ENCODE measurements around the gene SLC35A4. TPM values are rescaled to one million over a fixed set of nuclear protein-coding genes. Genes with fewer than 3 reads are reported as not detected.
"Not testable (repeated sequence)": the region's sequence is repeated elsewhere in the genome, so short reads cannot be mapped to it uniquely, and the experiment has no call there.

The SLC35A4 gene
- total and polyA plus RNA-seq, 2 donors: 17.0 to 69.7 TPM

DNA sequence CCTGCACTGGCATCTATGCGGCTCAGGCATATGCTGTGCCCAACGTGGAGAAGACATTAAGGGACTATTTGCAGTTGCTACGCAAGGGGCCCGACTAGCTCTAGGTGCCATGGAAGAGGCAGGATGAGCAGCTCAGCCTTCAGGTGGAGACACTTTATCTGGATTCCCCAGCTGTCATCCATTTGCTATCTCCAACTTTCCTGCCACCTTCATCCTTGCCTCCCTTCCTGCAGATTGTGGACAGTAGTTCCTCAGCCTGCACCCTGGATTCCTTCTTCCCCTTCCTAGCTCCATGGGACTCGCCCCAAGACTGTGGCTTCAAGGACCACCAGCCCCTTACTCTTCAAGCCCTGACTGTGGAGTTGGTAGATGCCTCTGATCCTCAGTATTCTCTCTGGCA lies 2.0 kb downstream of the SLC35A4 start:
- 91% methylated on average over 5 of the region's 5 CpGs for WGBS
- Histone ChIP-seq H3K4me1 (ENCODE audit: insufficient read depth) (peaks cover 4% of the 10 kb centered on the region), H3K4me3 (ENCODE audit: low read depth, low read length) (no peak overlapping the region), H3K27ac (ENCODE audit: low read depth) (no peak overlapping the region), H3K36me3 (ENCODE audit: insufficient read depth) (no peaks in the 10 kb centered on the region)
- no peak for DNase-seq (ENCODE audit: extremely low spot score)

DNA sequence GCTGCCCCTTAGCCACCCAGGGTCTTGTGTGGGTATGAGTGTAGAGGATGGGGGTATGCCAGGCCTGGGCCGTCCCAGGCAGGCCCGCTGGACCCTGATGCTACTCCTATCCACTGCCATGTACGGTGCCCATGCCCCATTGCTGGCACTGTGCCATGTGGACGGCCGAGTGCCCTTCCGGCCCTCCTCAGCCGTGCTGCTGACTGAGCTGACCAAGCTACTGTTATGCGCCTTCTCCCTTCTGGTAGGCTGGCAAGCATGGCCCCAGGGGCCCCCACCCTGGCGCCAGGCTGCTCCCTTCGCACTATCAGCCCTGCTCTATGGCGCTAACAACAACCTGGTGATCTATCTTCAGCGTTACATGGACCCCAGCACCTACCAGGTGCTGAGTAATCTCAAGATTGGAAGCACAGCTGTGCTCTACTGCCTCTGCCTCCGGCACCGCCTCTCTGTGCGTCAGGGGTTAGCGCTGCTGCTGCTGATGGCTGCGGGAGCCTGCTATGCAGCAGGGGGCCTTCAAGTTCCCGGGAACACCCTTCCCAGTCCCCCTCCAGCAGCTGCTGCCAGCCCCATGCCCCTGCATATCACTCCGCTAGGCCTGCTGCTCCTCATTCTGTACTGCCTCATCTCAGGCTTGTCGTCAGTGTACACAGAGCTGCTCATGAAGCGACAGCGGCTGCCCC lies 2.6 kb downstream of the SLC35A4 start:
- 88% methylated on average over 22 of the region's 22 CpGs for WGBS
- H3K36me3 ChIP-seq (ENCODE audit: insufficient read depth): no peaks in the 10 kb centered on the region
- no peak overlapping the region for H3K4me3 ChIP-seq (ENCODE audit: low read depth, low read length)
- no peak overlapping the region for H3K27ac ChIP-seq (ENCODE audit: low read depth)
- DNase-seq (ENCODE audit: extremely low spot score): no peak
- peaks cover 4% of the 10 kb centered on the region for H3K4me1 ChIP-seq (ENCODE audit: insufficient read depth)

DNA sequence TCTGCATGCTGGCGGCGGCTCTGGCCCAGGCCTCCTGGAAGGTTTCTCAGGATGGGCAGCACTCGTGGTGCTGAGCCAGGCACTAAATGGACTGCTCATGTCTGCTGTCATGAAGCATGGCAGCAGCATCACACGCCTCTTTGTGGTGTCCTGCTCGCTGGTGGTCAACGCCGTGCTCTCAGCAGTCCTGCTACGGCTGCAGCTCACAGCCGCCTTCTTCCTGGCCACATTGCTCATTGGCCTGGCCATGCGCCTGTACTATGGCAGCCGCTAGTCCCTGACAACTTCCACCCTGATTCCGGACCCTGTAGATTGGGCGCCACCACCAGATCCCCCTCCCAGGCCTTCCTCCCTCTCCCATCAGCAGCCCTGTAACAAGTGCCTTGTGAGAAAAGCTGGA lies 3.2 kb downstream of the SLC35A4 start:
- no peak for DNase-seq (ENCODE audit: extremely low spot score)
- Histone ChIP-seq H3K27ac (ENCODE audit: low read depth) (no peak overlapping the region), H3K36me3 (ENCODE audit: insufficient read depth) (no peaks in the 10 kb centered on the region), H3K4me3 (ENCODE audit: low read depth, low read length) (no peak overlapping the region), H3K4me1 (ENCODE audit: insufficient read depth) (peaks cover 4% of the 10 kb centered on the region)
- 96% methylated on average over 13 of the region's 13 CpGs for WGBS

DNA sequence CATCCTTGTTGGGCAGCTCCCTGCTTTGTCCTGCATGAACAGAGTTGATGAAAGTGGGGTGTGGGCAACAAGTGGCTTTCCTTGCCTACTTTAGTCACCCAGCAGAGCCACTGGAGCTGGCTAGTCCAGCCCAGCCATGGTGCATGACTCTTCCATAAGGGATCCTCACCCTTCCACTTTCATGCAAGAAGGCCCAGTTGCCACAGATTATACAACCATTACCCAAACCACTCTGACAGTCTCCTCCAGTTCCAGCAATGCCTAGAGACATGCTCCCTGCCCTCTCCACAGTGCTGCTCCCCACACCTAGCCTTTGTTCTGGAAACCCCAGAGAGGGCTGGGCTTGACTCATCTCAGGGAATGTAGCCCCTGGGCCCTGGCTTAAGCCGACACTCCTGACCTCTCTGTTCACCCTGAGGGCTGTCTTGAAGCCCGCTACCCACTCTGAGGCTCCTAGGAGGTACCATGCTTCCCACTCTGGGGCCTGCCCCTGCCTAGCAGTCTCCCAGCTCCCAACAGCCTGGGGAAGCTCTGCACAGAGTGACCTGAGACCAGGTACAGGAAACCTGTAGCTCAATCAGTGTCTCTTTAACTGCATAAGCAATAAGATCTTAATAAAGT lies 3.9 kb downstream of the SLC35A4 start:
- no peak for DNase-seq (ENCODE audit: extremely low spot score)
- Histone ChIP-seq H3K4me1 (ENCODE audit: insufficient read depth) (peaks cover 2% of the 10 kb centered on the region), H3K36me3 (ENCODE audit: insufficient read depth) (no peaks in the 10 kb centered on the region), H3K4me3 (ENCODE audit: low read depth, low read length) (no peak overlapping the region), H3K27ac (ENCODE audit: low read depth) (no peak overlapping the region)
- WGBS: 78% methylated on average over 2 of the region's 2 CpGs

DNA sequence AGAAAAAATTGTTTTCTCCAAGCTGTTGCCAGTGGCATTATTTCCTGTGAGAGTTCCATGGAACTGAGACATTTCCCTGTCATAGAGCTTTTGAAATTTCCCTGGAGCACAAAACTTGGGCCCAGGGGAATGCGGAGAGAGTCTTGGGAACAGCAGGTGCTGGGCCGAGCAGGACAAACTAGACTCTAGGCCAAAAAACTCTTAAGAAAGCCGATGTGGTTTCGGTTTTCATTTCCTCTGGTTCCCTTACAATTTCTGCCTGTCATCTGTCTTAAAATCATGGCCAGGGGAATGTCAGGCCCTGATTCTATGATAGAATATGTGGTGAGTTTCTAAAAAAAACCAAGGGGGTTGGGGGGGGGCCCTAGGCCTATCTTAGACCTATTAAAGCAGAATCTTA lies 4.6 kb downstream of the SLC35A4 start:
- H3K27ac ChIP-seq (ENCODE audit: low read depth): no peak overlapping the region
- H3K4me3 ChIP-seq (ENCODE audit: low read depth, low read length): no peak overlapping the region
- H3K36me3 ChIP-seq (ENCODE audit: insufficient read depth): no peaks in the 10 kb centered on the region
- DNase-seq (ENCODE audit: extremely low spot score): no peak
- H3K4me1 ChIP-seq (ENCODE audit: insufficient read depth): peaks cover 2% of the 10 kb centered on the region
- WGBS: 77% methylated on average over 4 of the region's 4 CpGs

DNA sequence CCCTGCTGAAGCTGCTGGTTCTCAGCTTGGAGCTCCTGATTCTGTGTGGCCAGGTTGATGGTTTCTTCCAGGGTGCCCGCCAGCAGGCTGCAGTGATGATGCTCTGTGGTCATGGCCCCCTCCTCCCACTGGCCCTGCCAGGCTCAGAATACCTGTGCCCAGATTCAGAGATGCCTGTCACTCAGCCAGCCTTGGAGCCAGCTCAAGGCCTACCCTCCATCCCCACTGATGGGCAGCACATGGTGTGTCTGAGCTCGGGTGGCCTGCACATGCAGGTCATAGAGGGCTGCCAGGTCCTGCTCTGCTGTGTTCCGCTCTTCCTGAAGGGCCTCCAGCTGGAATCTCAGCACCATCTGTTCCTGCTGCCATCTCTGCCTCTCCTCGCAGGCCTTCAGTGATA lies 5.4 kb downstream of the SLC35A4 start:
- Histone ChIP-seq H3K4me3 (ENCODE audit: low read depth, low read length) (no peak overlapping the region), H3K27ac (ENCODE audit: low read depth) (no peak overlapping the region), H3K4me1 (ENCODE audit: insufficient read depth) (peaks cover 2% of the 10 kb centered on the region), H3K36me3 (ENCODE audit: insufficient read depth) (no peaks in the 10 kb centered on the region)
- no peak for DNase-seq (ENCODE audit: extremely low spot score)
- 93% methylated on average over 4 of the region's 4 CpGs for WGBS

DNA sequence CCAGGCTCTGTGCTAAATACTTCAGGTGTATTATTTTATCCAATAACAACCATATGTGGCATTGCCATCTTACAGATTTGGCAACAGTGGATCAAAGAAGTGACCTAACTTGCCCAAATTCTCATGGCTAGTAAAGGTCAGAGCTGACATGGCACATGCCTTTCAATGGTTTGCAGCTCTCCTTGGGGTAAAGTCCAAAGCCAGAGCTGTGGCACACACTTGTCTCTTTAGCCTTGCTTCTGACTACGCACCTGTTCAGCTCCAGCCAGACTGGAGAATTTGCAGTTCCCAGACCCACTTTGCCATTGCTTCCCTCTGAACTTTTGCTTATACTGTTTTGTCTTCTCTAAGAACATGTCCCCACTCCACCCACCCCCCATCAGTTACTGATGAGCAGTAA lies 5.9 kb downstream of the SLC35A4 start:
- Histone ChIP-seq H3K4me3 (ENCODE audit: low read depth, low read length) (no peak overlapping the region), H3K27ac (ENCODE audit: low read depth) (no peak overlapping the region), H3K4me1 (ENCODE audit: insufficient read depth) (peaks cover 2% of the 10 kb centered on the region), H3K36me3 (ENCODE audit: insufficient read depth) (no peaks in the 10 kb centered on the region)
- 100% methylated on average over 1 of the region's 1 CpG for WGBS
- no peak for DNase-seq (ENCODE audit: extremely low spot score)

DNA sequence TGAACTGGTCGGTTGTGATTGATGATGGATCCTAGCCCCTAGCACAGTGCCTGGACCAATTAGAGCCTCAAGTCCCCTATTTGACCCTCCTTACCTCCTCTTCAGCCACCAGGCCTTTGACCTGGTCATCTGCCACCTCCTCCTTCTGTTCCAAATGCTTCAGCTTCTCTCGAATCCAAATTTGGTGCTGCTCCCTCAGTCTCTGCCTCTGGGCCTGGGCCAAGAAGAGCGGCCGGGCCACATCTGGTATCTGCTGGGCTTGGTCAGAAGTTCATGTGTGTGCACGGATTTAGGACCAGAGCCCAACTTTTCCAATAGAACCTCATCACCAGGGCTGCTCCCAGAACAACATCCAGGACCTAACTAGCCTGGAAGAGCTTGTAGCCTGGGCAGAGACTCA lies 6.5 kb downstream of the SLC35A4 start:
- Histone ChIP-seq H3K4me1 (ENCODE audit: insufficient read depth) (peaks cover 2% of the 10 kb centered on the region), H3K27ac (ENCODE audit: low read depth) (no peak overlapping the region), H3K4me3 (ENCODE audit: low read depth, low read length) (no peak overlapping the region), H3K36me3 (ENCODE audit: insufficient read depth) (no peaks in the 10 kb centered on the region)
- WGBS: 53% methylated on average over 5 of the region's 5 CpGs
- no peak for DNase-seq (ENCODE audit: extremely low spot score)

DNA sequence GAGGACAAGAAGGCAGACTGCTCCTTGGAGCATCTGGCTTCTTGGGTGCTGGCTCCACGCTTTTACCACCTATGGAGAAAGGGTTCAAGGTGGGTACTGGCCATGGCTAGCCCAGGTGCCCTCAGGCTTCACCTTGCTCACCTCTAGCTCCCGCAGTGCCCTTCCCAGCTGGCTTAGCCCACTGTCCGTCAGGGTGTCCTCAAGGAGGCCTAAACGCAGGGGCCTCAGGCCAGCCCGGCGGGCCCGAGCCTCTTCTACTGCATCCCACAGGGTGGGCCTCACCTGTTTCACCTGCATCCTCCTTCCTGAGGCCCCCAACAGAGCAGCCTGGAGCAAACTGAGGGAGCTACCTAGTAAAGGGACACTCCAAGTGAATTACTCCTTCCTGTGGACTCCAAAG lies 9.1 kb downstream of the SLC35A4 start:
- Histone ChIP-seq H3K4me3 (ENCODE audit: low read depth, low read length) (no peak overlapping the region), H3K36me3 (ENCODE audit: insufficient read depth) (no peaks in the 10 kb centered on the region), H3K4me1 (ENCODE audit: insufficient read depth) (no peaks in the 10 kb centered on the region), H3K27ac (ENCODE audit: low read depth) (no peak overlapping the region)
- WGBS: 91% methylated on average over 7 of the region's 7 CpGs
- no peak for DNase-seq (ENCODE audit: extremely low spot score)

DNA sequence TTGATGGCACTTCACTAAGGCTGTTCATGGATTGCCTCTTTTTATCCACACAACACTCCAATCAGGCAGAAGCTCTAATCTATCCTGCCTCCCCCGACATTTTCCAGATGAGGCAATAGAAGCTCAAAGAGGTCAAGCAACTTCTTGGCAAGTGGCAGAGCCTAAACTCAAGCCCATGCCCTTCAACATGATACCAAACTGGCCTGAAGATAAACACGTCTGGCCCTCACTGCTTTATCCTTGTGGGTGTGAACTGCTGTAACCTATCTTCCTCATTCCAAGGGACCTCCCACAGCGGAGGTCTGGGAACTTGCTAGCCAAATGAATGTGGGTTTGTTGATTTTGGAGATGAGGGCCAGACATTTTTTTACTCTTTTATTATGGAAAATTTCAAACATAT lies 9.5 kb downstream of the SLC35A4 start:
- H3K4me3 ChIP-seq (ENCODE audit: low read depth, low read length): no peak overlapping the region
- WGBS: 36% methylated on average over 3 of the region's 3 CpGs
- no peaks in the 10 kb centered on the region for H3K4me1 ChIP-seq (ENCODE audit: insufficient read depth)
- no peak for DNase-seq (ENCODE audit: extremely low spot score)
- H3K36me3 ChIP-seq (ENCODE audit: insufficient read depth): no peaks in the 10 kb centered on the region
- no peak overlapping the region for H3K27ac ChIP-seq (ENCODE audit: low read depth)

DNA sequence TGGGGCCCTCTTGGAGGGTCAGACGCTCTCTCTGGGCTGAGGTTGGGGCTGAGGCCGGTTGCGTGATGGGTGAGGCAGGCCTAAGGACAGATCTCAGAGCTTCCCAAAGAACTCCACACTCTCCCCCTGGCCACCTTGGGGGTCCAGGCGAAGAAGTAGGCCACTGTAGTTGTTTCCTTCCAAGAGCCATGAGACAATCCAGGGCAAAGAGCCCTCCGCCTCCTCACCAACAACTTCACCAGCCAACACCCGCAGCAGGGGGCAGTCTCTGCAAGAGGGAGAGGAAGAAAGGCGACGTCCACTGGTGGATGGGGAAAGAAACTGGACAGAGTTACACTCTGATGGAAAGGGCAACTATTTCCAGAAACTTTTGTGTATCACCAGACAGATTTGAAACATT lies 10.7 kb downstream of the SLC35A4 start:
- 83% methylated on average over 8 of the region's 8 CpGs for WGBS
- Histone ChIP-seq H3K36me3 (ENCODE audit: insufficient read depth) (no peaks in the 10 kb centered on the region), H3K4me3 (ENCODE audit: low read depth, low read length) (no peak overlapping the region), H3K27ac (ENCODE audit: low read depth) (no peak overlapping the region), H3K4me1 (ENCODE audit: insufficient read depth) (no peaks in the 10 kb centered on the region)
- DNase-seq (ENCODE audit: extremely low spot score): no peak

DNA sequence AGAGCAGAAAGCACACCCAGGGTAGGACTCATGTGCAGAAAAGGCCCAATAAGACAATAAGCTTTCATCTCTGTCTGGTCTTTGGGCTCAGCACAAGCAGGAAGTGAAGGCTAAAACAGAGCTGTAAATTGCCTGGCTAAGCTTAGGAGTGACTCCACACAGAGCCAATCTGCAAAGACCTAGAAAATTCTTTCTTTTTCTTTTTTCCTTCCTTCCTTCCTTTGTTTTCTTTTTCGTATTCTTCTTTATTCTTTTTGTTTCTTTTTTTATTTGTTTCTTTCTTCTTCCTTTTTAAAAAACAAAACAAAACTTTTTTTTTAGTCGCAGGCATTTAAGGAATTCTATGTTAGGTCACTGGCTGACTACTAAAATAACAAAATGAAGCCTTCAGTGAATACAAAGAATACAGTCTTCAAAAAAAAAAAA lies 12.2 kb downstream of the SLC35A4 start:
- WGBS: 71% methylated on average over 2 of the region's 2 CpGs
- H3K27ac ChIP-seq (ENCODE audit: low read depth): no peak overlapping the region
- H3K36me3 ChIP-seq (ENCODE audit: insufficient read depth): no peaks in the 10 kb centered on the region

DNA sequence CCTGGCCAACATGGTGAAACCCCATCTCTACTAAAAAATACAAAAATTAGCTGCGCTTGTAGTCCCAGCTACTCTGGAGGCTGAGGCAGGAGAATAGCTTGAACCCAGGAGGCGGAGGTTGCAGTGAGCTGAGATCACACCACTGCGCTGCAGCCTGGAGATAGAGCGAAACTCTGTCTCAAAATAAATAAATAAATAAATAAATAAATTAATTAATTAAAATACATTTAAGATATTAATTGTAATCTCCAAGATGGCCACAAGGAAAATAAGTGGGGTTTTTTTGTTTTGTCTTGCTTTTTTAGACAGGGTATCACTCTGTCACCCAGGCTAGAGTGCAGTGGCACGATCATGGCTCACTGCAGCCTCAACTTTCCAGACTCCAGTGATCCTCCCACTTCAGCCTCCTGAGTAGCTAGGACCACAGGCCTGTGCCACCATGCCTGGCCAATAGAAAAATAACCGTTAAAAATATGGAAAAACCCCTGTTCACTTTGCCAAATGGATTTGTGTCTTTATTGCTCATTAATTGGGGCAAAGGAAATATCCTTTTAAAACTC lies 14.6 kb downstream of the SLC35A4 start:
- H3K4me1 ChIP-seq (ENCODE audit: insufficient read depth); H3K27ac ChIP-seq (ENCODE audit: low read depth); DNase-seq (ENCODE audit: extremely low spot score); H3K36me3 ChIP-seq (ENCODE audit: insufficient read depth); H3K4me3 ChIP-seq (ENCODE audit: low read depth, low read length): not testable (repeated sequence)
- 91% methylated on average over 6 of the region's 6 CpGs for WGBS

More for the DNA sequence above, 12.2 kb downstream of the SLC35A4 start:
- DNase-seq (ENCODE audit: extremely low spot score): no peak
- Histone ChIP-seq H3K4me3 (ENCODE audit: low read depth, low read length) (no peak overlapping the region), H3K4me1 (ENCODE audit: insufficient read depth) (no peaks in the 10 kb centered on the region)

DNA sequence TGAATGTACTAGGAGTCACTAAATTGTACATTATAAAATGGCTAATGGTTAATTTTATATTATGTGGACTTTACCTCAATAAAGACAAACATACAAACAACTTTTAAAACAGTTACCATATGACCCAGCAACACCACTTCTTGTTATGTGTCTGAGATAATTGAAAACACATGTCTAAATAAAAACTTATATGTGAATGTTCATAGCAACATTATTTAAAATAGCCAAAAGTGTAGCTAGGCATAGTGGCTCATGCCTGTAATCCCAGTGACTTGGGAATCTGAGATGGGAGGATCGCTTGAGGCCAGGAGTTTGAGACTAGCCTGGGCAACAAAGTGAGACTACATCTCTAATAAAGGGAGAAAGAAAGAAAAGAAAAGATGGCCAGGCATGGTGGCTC lies 22.9 kb downstream of the SLC35A4 start:
- DNase-seq (ENCODE audit: extremely low spot score): no peak
- no peak overlapping the region for H3K27ac ChIP-seq (ENCODE audit: low read depth)
- H3K36me3 ChIP-seq (ENCODE audit: insufficient read depth): no peaks in the 10 kb centered on the region
- WGBS: 93% methylated on average over 1 of the region's 1 CpG
- no peak overlapping the region for H3K4me3 ChIP-seq (ENCODE audit: low read depth, low read length)
- no peaks in the 10 kb centered on the region for H3K4me1 ChIP-seq (ENCODE audit: insufficient read depth)
